ENCODE data around the gene MTUS2. TPM values are rescaled to one million over a fixed set of nuclear protein-coding genes. Genes with fewer than 3 reads are reported as not detected.

The MTUS2 gene
- total and polyA plus RNA-seq, 2 of the 8 experiments (the other 6 are each of a cell fraction or from before 2014, with no cell fraction given) = 0.18 to 0.80 TPM

- Histone ChIP-seq H2BK20ac (ENCODE audit: low read length) (no peak overlapping the region), H3K4ac (replicated peaks; ENCODE audit: insufficient read length, low read depth, low read length) (no peak overlapping the region), H3K9me3 (ENCODE audit: insufficient read depth in 2 of 2, low read depth in 1 of 2, low read length in 1 of 2) (no peaks in the 10 kb centered on the region), H3K79me2 (ENCODE audit: control insufficient read depth in 1 of 2, insufficient read depth in 2 of 2, low read length in 2 of 2) (peaks cover 0 to 69% of the 10 kb centered on the region in 2 experiments; a peak in 2 of 4 replicates), H3K4me2 (ENCODE audit: insufficient read depth in 1 of 2, low read depth in 2 of 2, low read length in 2 of 2) (no peak overlapping the region), H2BK12ac (ENCODE audit: low read depth, low read length) (no peak overlapping the region), H3K4me3 (ENCODE audit: extremely low read depth in 1 of 4, insufficient read depth in 2 of 4, low read depth in 3 of 4, low read length in 4 of 4) (no peak overlapping the region), H2BK120ac (replicated peaks; ENCODE audit: low read depth, low read length) (no peak overlapping the region), H3K36me3 (ENCODE audit: control insufficient read depth in 2 of 4, insufficient read depth in 4 of 4, low read length in 3 of 4) (peaks cover 2 to 32% (median 6%) of the 10 kb centered on the region in 4 experiments; a peak in 7 of 8 replicates), H2AFZ (ENCODE audit: low read length) (no peak overlapping the region), H2AK5ac (ENCODE audit: low read depth, low read length) (no peak overlapping the region), H3K23ac (ENCODE audit: insufficient read length) (no peak overlapping the region), H4K91ac (replicated peaks; ENCODE audit: insufficient read length, low read length) (no peak overlapping the region), H4K5ac (ENCODE audit: insufficient read length, low read depth, low read length) (no peak overlapping the region), H2BK5ac (ENCODE audit: low read depth, low read length) (no peak overlapping the region), H3K18ac (ENCODE audit: extremely low read depth, low read length) (no peak overlapping the region), H3K27me3 (replicated peaks in 1 of 4; ENCODE audit: control insufficient read depth in 3 of 4, extremely low read depth in 1 of 4, insufficient read depth in 3 of 4, low read length in 3 of 4) (no peaks in the 10 kb centered on the region), H3K79me1 (ENCODE audit: low read depth, low read length) (peaks cover 23% of the 10 kb centered on the region), H3K14ac (ENCODE audit: insufficient read length) (no peak overlapping the region), H4K20me1 (replicated peaks in 1 of 2; ENCODE audit: control insufficient read depth in 1 of 2, insufficient read depth in 2 of 2, low read length in 2 of 2) (peaks cover 17 to 21% of the 10 kb centered on the region in 2 experiments), H3K27ac (ENCODE audit: low read depth, low read length) (no peak overlapping the region), H3K4me1 (replicated peaks in 1 of 4; ENCODE audit: control insufficient read depth in 3 of 4, insufficient read depth in 4 of 4, low read length in 3 of 4) (peaks cover 2 to 9% (median 6%) of the 10 kb centered on the region in 4 experiments; a peak in 6 of 7 replicates), H4K8ac (ENCODE audit: extremely low read depth, insufficient read depth, low read length) (no peak overlapping the region), H2BK15ac (ENCODE audit: low read length) (no peak overlapping the region), H3K9ac (replicated peaks in 1 of 4; ENCODE audit: extremely low read depth in 1 of 4, low read depth in 3 of 4, low read length in 3 of 4) (no peak overlapping the region), H3K56ac (replicated peaks; ENCODE audit: insufficient read length, low read depth, low read length) (no peak overlapping the region), H3K23me2 (ENCODE audit: low read depth, low read length) (no peaks in the 10 kb centered on the region)
- 94% methylated on average over 14 of the region's 14 CpGs; no CpG with 5 or more reads in 1 of the 2 experiments for WGBS, 2 experiments (ENCODE audit: extremely low coverage in 1 of 2, insufficient coverage in 1 of 2, insufficient read length in 1 of 2, insufficient replicate concordance in 2 of 2, low coverage in 1 of 2, low lambda C conversion rate in 2 of 2, missing lambda C conversion rate in 1 of 2)
- no peak for FAIRE-seq
- ChIA-PET CTCF (ENCODE audit: partially characterized antibody) (interaction anchor here (0.7 to 3.8 kb wide), 7 partner anchors 8 to 170 kb away, joined by 3 to 16 read pairs (median 3); no protein-coding TSS in a partner anchor), POLR2A (ENCODE audit: partially characterized antibody) (interaction anchor here (0.9 to 1.6 kb wide), 4 partner anchors 9 to 51 kb away, joined by 3 to 5 read pairs (median 3); no protein-coding TSS in a partner anchor)
- no peak for TF ChIP-seq POLR2AphosphoS5 (IDR thresholded peaks at IDR 0.05; ENCODE audit: low read depth, low read length)
- TF ChIP-seq BRCA1 (IDR thresholded peaks at IDR 0.05; ENCODE audit: low read depth, low read length) = no peak
- TF ChIP-seq HDAC6 (IDR thresholded peaks at IDR 0.05; ENCODE audit: low read depth, low read length) = no peak
- TF ChIP-seq TCF12 (IDR thresholded peaks at IDR 0.05; ENCODE audit: low read depth, low read length) = no peak
- TF ChIP-seq NRF1 (IDR thresholded peaks at IDR 0.05; ENCODE audit: low read depth, low read length) = no peak
- TF ChIP-seq EZH2 (IDR thresholded peaks at IDR 0.05; ENCODE audit: low read depth, low read length, severe bottlenecking) = no peak
- TF ChIP-seq USF2 (IDR thresholded peaks at IDR 0.05; ENCODE audit: low read length) = no peak
- DNase-seq (ENCODE audit: low read depth in 1 of 2, low spot score in 2 of 2) = no peak
Observed at GRCh38 chr13:29537736-29538651, 717.9 kb downstream of the MTUS2 start.
